ENCODE measurements around the gene SPINK9.

Gene SPINK9

GRCh38 chr5:148342371-148343045, 7.1 kb downstream of the SPINK9 start:
- no peaks in the 10 kb centered on the region for H3K27me3 Mint-ChIP-seq
- intact Hi-C loops (cut with micrococcal nuclease), result no loop called here
- H3K36me3 Mint-ChIP-seq (ENCODE audit: low read depth), result no peaks in the 10 kb centered on the region
- H3K9me3 Mint-ChIP-seq, result no peaks in the 10 kb centered on the region
- peaks cover 17% of the 10 kb centered on the region for H3K4me1 Mint-ChIP-seq (ENCODE audit: low read depth)
- H3K4me3 Mint-ChIP-seq, result no peak overlapping the region
- H3K27ac Mint-ChIP-seq, result no peak overlapping the region

DNA sequence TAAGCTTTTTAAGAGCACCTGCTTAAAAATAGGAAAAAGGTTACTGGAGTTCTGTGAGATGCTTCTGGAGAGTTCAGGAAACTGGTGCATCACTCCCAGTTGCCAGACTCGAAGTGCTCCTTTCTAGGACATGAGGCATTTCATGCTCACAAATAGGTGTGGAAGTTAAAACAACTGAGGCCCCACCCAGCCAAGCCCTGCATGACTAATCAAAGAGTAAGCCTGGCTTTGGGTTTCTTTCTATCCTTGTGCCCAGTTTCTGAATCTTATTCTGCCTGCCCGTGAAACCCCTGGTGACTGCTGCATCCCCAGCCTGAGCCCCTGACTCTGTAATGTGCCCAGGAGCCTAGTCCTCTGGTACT, 7.7 kb downstream of the SPINK9 start:
- Mint-ChIP-seq H3K27ac (peak overlapping the region; percentile 81), H3K9me3 (no peaks in the 10 kb centered on the region), H3K36me3 (ENCODE audit: low read depth) (no peaks in the 10 kb centered on the region), H3K4me3 (no peak overlapping the region), H3K27me3 (no peaks in the 10 kb centered on the region), H3K4me1 (ENCODE audit: low read depth) (peaks cover 17% of the 10 kb centered on the region)
- intact Hi-C loops (cut with micrococcal nuclease), result no loop called here

GRCh38 chr5:148343603-148344487, 8.5 kb downstream of the SPINK9 start:
- Mint-ChIP-seq H3K4me1 (ENCODE audit: low read depth) (peaks cover 17% of the 10 kb centered on the region), H3K27me3 (no peaks in the 10 kb centered on the region), H3K9me3 (no peaks in the 10 kb centered on the region), H3K27ac (peak overlapping the region; percentile 81), H3K4me3 (no peak overlapping the region), H3K36me3 (ENCODE audit: low read depth) (no peaks in the 10 kb centered on the region)
- intact Hi-C loops (cut with micrococcal nuclease), result no loop called here

- intact Hi-C loops (cut with micrococcal nuclease), result no loop called here
- no peaks in the 10 kb centered on the region for H3K9me3 Mint-ChIP-seq
- H3K27me3 Mint-ChIP-seq, result no peaks in the 10 kb centered on the region
- H3K4me1 Mint-ChIP-seq (ENCODE audit: low read depth), result peaks cover 13% of the 10 kb centered on the region
- no peaks in the 10 kb centered on the region for H3K36me3 Mint-ChIP-seq (ENCODE audit: low read depth)
- no peak overlapping the region for H3K27ac Mint-ChIP-seq
- H3K4me3 Mint-ChIP-seq, result no peak overlapping the region
Measured at GRCh38 chr5:148347706-148348105, 12.3 kb downstream of the SPINK9 start.

GRCh38 chr5:148352696-148353095, 17.3 kb downstream of the SPINK9 start:
- H3K27ac Mint-ChIP-seq, result no peak overlapping the region
- no peaks in the 10 kb centered on the region for H3K9me3 Mint-ChIP-seq
- H3K36me3 Mint-ChIP-seq (ENCODE audit: low read depth), result no peaks in the 10 kb centered on the region
- intact Hi-C loops (cut with micrococcal nuclease), result no loop called here
- no peaks in the 10 kb centered on the region for H3K4me1 Mint-ChIP-seq (ENCODE audit: low read depth)
- H3K4me3 Mint-ChIP-seq, result no peak overlapping the region
- no peaks in the 10 kb centered on the region for H3K27me3 Mint-ChIP-seq

- Mint-ChIP-seq H3K27ac (no peak overlapping the region), H3K4me3 (no peak overlapping the region), H3K4me1 (ENCODE audit: low read depth) (no peaks in the 10 kb centered on the region), H3K9me3 (no peaks in the 10 kb centered on the region), H3K27me3 (no peaks in the 10 kb centered on the region), H3K36me3 (ENCODE audit: low read depth) (no peaks in the 10 kb centered on the region)
- intact Hi-C loops (cut with micrococcal nuclease), result no loop called here
Measured at GRCh38 chr5:148353634-148354033, 18.3 kb downstream of the SPINK9 start.

DNA sequence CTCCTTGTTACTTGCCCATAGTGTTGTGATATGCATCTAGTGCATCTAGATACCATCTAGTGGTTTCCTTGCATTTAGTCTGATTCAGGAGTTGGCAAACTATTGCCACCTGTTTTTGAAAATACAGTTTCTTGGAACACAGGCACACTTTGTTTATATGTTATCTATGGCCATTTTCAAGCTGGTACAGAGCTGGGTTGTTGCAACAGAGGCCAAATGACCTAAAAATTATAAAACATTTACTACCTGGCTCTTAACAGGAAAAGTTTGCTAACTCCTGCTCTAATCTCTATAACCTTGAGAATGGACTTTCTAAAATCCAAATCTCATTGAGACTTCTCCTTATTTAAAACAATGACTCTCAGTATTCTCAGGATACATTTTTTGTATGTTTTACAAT, 29.0 kb downstream of the SPINK9 start:
- intact Hi-C loops (cut with micrococcal nuclease), result no loop called here
- H3K4me3 Mint-ChIP-seq, result no peak overlapping the region
- no peaks in the 10 kb centered on the region for H3K36me3 Mint-ChIP-seq (ENCODE audit: low read depth)
- no peaks in the 10 kb centered on the region for H3K9me3 Mint-ChIP-seq
- no peaks in the 10 kb centered on the region for H3K27me3 Mint-ChIP-seq
- H3K27ac Mint-ChIP-seq, result no peak overlapping the region
- H3K4me1 Mint-ChIP-seq (ENCODE audit: low read depth), result no peaks in the 10 kb centered on the region

- no peak overlapping the region for H3K27ac Mint-ChIP-seq
- no peak overlapping the region for H3K4me3 Mint-ChIP-seq
- intact Hi-C loops (cut with micrococcal nuclease), result no loop called here
Measured at GRCh38 chr5:148368299-148368698, 32.9 kb downstream of the SPINK9 start.

GRCh38 chr5:148372166-148372725, 36.9 kb downstream of the SPINK9 start:
- Mint-ChIP-seq H3K27me3 (no peaks in the 10 kb centered on the region), H3K9me3 (peaks cover under 1% of the 10 kb centered on the region), H3K36me3 (ENCODE audit: low read depth) (no peaks in the 10 kb centered on the region), H3K27ac (no peak overlapping the region), H3K4me3 (no peak overlapping the region), H3K4me1 (ENCODE audit: low read depth) (peaks cover 16% of the 10 kb centered on the region)
- intact Hi-C loops (cut with micrococcal nuclease), result no loop called here

More at GRCh38 chr5:148368299-148368698, 32.9 kb downstream of the SPINK9 start:
- Mint-ChIP-seq H3K4me1 (ENCODE audit: low read depth) (peaks cover 10% of the 10 kb centered on the region), H3K27me3 (no peaks in the 10 kb centered on the region), H3K9me3 (no peaks in the 10 kb centered on the region), H3K36me3 (ENCODE audit: low read depth) (no peaks in the 10 kb centered on the region)

- intact Hi-C loops (cut with micrococcal nuclease), result no loop called here
- Mint-ChIP-seq H3K36me3 (ENCODE audit: low read depth) (peaks cover 6% of the 10 kb centered on the region), H3K4me1 (ENCODE audit: low read depth) (peaks cover 16% of the 10 kb centered on the region), H3K4me3 (no peak overlapping the region), H3K27ac (no peak overlapping the region), H3K9me3 (peaks cover 7% of the 10 kb centered on the region), H3K27me3 (no peaks in the 10 kb centered on the region)
Measured at GRCh38 chr5:148372893-148373292, 37.5 kb downstream of the SPINK9 start.

GRCh38 chr5:148374690-148375360, 39.5 kb downstream of the SPINK9 start:
- Mint-ChIP-seq H3K9me3 (peaks cover 20% of the 10 kb centered on the region), H3K4me3 (no peak overlapping the region), H3K36me3 (ENCODE audit: low read depth) (peaks cover 16% of the 10 kb centered on the region), H3K4me1 (ENCODE audit: low read depth) (peaks cover 16% of the 10 kb centered on the region), H3K27me3 (no peaks in the 10 kb centered on the region), H3K27ac (no peak overlapping the region)
- intact Hi-C loops (cut with micrococcal nuclease), result loop anchor here (1.0 kb wide), 1 partner anchor 196 kb away; no protein-coding TSS in a partner anchor

GRCh38 chr5:148376198-148376597, 40.8 kb downstream of the SPINK9 start:
- H3K27me3 Mint-ChIP-seq, result no peaks in the 10 kb centered on the region

GRCh38 chr5:148378670-148379069, 43.3 kb downstream of the SPINK9 start:
- H3K27me3 Mint-ChIP-seq, result no peaks in the 10 kb centered on the region
- no peak overlapping the region for H3K27ac Mint-ChIP-seq
- intact Hi-C loops (cut with micrococcal nuclease), result no loop called here
- H3K4me3 Mint-ChIP-seq, result no peak overlapping the region
- peaks cover 6% of the 10 kb centered on the region for H3K4me1 Mint-ChIP-seq (ENCODE audit: low read depth)
- H3K9me3 Mint-ChIP-seq, result peaks cover 20% of the 10 kb centered on the region
- peaks cover 19% of the 10 kb centered on the region for H3K36me3 Mint-ChIP-seq (ENCODE audit: low read depth)

More at GRCh38 chr5:148376198-148376597, 40.8 kb downstream of the SPINK9 start:
- Mint-ChIP-seq H3K36me3 (ENCODE audit: low read depth) (peaks cover 16% of the 10 kb centered on the region), H3K27ac (no peak overlapping the region), H3K4me1 (ENCODE audit: low read depth) (peaks cover 16% of the 10 kb centered on the region), H3K4me3 (no peak overlapping the region), H3K9me3 (peaks cover 20% of the 10 kb centered on the region)
- intact Hi-C loops (cut with micrococcal nuclease), result no loop called here

DNA sequence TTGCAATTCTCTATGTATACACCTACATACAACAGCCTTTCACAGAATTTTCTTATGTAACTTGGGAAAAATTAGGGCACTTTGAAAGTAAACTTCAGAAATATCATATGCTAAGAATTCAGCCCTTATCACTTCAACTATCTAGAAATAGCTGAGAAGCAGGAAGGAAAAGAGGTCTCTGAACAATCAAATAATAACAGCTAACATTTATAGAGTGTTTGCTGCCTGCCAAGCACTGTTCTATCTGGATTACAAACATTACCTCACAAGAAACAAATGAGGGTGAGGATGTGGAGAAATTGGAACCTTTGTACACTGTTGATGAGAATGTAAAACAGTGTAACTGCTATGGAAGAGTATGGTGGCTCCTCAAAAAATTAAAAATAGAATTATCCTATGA, 44.0 kb downstream of the SPINK9 start:
- H3K27me3 Mint-ChIP-seq, result no peaks in the 10 kb centered on the region
- intact Hi-C loops (cut with micrococcal nuclease), result no loop called here
- peaks cover 9% of the 10 kb centered on the region for H3K4me1 Mint-ChIP-seq (ENCODE audit: low read depth)
- peaks cover 20% of the 10 kb centered on the region for H3K9me3 Mint-ChIP-seq
- H3K27ac Mint-ChIP-seq, result no peak overlapping the region
- H3K36me3 Mint-ChIP-seq (ENCODE audit: low read depth), result peaks cover 26% of the 10 kb centered on the region
- no peak overlapping the region for H3K4me3 Mint-ChIP-seq
